HG03064 (cell line): ENCODE measurements around the gene GLT1D1.
A peak's percentile ranks its signal among the peaks of the same experiment; 100 is the strongest.

Experiments used
- ATAC-seq: cut with Tn5 transposase; IDR thresholded peaks from one replicate; pipeline ENCODE4 v1.9.1; 2021; ENCODE audit warnings: low read depth; ENCODE audit not compliant: unreplicated experiment

The GLT1D1 gene

GRCh38 chr12:128956755-128957154 is 103.5 kb downstream of the GLT1D1 start:
- no peak for ATAC-seq

GRCh38 chr12:128959901-128960300 is 106.6 kb downstream of the GLT1D1 start:
- no peak for ATAC-seq

- ATAC-seq: no peak
These were observed 108.1 kb downstream of the GLT1D1 start for GRCh38 chr12:128961308-128961902.

- ATAC-seq: no peak
These were observed 108.7 kb downstream of the GLT1D1 start for GRCh38 chr12:128961957-128962356.

GRCh38 chr12:128966203-128966810 is 113.0 kb downstream of the GLT1D1 start:
- ATAC-seq: no peak

- peak; percentile 6 for ATAC-seq
These were observed 115.4 kb downstream of the GLT1D1 start for GRCh38 chr12:128968668-128969067.

- peak; percentile 87 for ATAC-seq
These were observed 116.3 kb downstream of the GLT1D1 start for GRCh38 chr12:128969480-128970055.

- ATAC-seq: no peak
These were observed 116.8 kb downstream of the GLT1D1 start for GRCh38 chr12:128970110-128970509.

GRCh38 chr12:128970941-128971340 is 117.7 kb downstream of the GLT1D1 start:
- no peak for ATAC-seq

GRCh38 chr12:128971802-128972201 is 118.5 kb downstream of the GLT1D1 start:
- ATAC-seq: no peak

GRCh38 chr12:128973883-128974681 is 120.8 kb downstream of the GLT1D1 start:
- no peak for ATAC-seq

- ATAC-seq: no peak
These were observed 121.6 kb downstream of the GLT1D1 start for GRCh38 chr12:128974881-128975280.

GRCh38 chr12:128976120-128976738 is 123.0 kb downstream of the GLT1D1 start:
- ATAC-seq: no peak

- no peak for ATAC-seq
These were observed 124.2 kb downstream of the GLT1D1 start for GRCh38 chr12:128977441-128977840.

- ATAC-seq: no peak
These were observed 124.8 kb downstream of the GLT1D1 start for GRCh38 chr12:128978067-128978466.

- ATAC-seq: no peak
These were observed 127.3 kb downstream of the GLT1D1 start for GRCh38 chr12:128980623-128981022.

GRCh38 chr12:128981971-128982533 is 128.8 kb downstream of the GLT1D1 start:
- ATAC-seq: no peak

- no peak for ATAC-seq
These were observed 129.7 kb downstream of the GLT1D1 start for GRCh38 chr12:128982933-128983332.

- no peak for ATAC-seq
These were observed 130.1 kb downstream of the GLT1D1 start for GRCh38 chr12:128983371-128983770.

GRCh38 chr12:128986957-128987356 is 133.7 kb downstream of the GLT1D1 start:
- no peak for ATAC-seq

GRCh38 chr12:128989287-128989686 is 136.0 kb downstream of the GLT1D1 start:
- ATAC-seq: no peak
